OCI-LY1 (cell line): ENCODE measurements around the gene RGP1.

Experiments
- CTCF ChIP-seq: fragments of 200-600 bp; sonication (generic), shearing (Covaris generic); IDR thresholded peaks from 2 replicates; pipeline ENCODE4 v1.5.1; 2017; ENCODE audit warnings: mild to moderate bottlenecking, antibody characterized with exemption, low read length, moderate library complexity, mixed read lengths
- EZH2 ChIP-seq: fragments of 200-600 bp; sonication (generic), shearing (Covaris generic); IDR thresholded peaks from 2 replicates; pipeline ENCODE4 v1.8.0; 2017; ENCODE audit warnings: borderline replicate concordance, mixed run types, mild to moderate bottlenecking, antibody characterized with exemption, low read length, moderate library complexity, mixed read lengths

- TF ChIP-seq CTCF (no peak), EZH2 (no peak)
These were observed 7.3 kb upstream of the RGP1 start for GRCh38 chr9:35741740-35742139.
